B cell (primary cell): ENCODE results near the gene ADK. TPM values are rescaled to one million over a fixed set of nuclear protein-coding genes. Genes with fewer than 3 reads are reported as not detected.

Source experiments
- ATAC-seq: fragments of 200-7000 bp; cut with Tn5 transposase; one replicate; pipeline ENCODE4 v1.10.0; 2021; ENCODE audit warnings: low read depth, mild to moderate bottlenecking, moderate number of reproducible peaks, moderate library complexity
- CTCF ChIA-PET: fragments of 350-600 bp; sonication (Branson Sonifier 250); formaldehyde crosslinking; loops from one replicate; lab custom pipeline; 2021; ENCODE audit warnings: antibody characterized with exemption, inconsistent platforms; lab: Charles Lee
- POLR2A ChIA-PET: fragments of 350-600 bp; sonication (Branson Sonifier 250); formaldehyde crosslinking; loops from one replicate; lab custom pipeline; 2021; ENCODE audit warnings: antibody characterized with exemption; lab: Charles Lee
- DNase-seq: peaks from one replicate; pipeline ENCODE4 v3.0.0; 2013
- H2AFZ ChIP-seq: 2 replicates; pipeline ENCODE4 v1.6.1; 2012; ENCODE audit warnings: mild to moderate bottlenecking, low read depth, low read length; ENCODE audit not compliant: insufficient read depth, poor library complexity, severe bottlenecking
- H3K27ac ChIP-seq, 2 donors: 1 replicate in 1 of 2; 2 replicates in 1 of 2; pipeline ENCODE4 v1.5.1; 2012 to 2013; ENCODE audit warnings: low read length in 2 of 2, mild to moderate bottlenecking in 2 of 2, moderate library complexity in 1 of 2
- H3K27me3 ChIP-seq, 4 experiments: fragments of 200-600 bp in 1 of 4; sonication (generic) in 1 of 4; replicated peaks in 1 of 4; 1 replicate in 2 of 4; 2 replicates in 2 of 4; pipeline versions ENCODE4 v1.6.1 to v1.7.0; 2013 to 2016; ENCODE audit warnings: low read length in 3 of 4, mild to moderate bottlenecking in 2 of 4, mixed read lengths in 1 of 4, moderate library complexity in 1 of 4; ENCODE audit not compliant: insufficient read depth in 4 of 4, control insufficient read depth in 3 of 4; ENCODE audit errors: control extremely low read depth in 1 of 4
- H3K36me3 ChIP-seq, 2 experiments: replicated peaks in 1 of 2; 1 replicate in 1 of 2; 2 replicates in 1 of 2; pipeline versions ENCODE4 v1.6.1 to v1.7.1; 2013; ENCODE audit warnings: low read length in 1 of 2; ENCODE audit not compliant: insufficient read depth in 2 of 2, control insufficient read depth in 1 of 2; ENCODE audit errors: control extremely low read depth in 1 of 2, extremely low read depth in 1 of 2
- H3K4me1 ChIP-seq, 2 donors: fragments of 200-600 bp in 1 of 2; sonication (generic) in 1 of 2; 1 replicate in 1 of 2; 2 replicates in 1 of 2; pipeline versions ENCODE4 v1.5.1 to v1.6.1; 2013 to 2017; ENCODE audit warnings: low read length in 2 of 2; ENCODE audit not compliant: control insufficient read depth in 2 of 2, insufficient read depth in 2 of 2
- H3K4me2 ChIP-seq: replicated peaks from 2 replicates; pipeline ENCODE3; 2012; ENCODE audit warnings: mild to moderate bottlenecking, low read depth, low read length; ENCODE audit not compliant: poor library complexity, severe bottlenecking
- H3K4me3 ChIP-seq, 5 experiments: fragments of 200-600 bp in 1 of 5; sonication (generic) in 1 of 5; 1 replicate in 3 of 5; 2 replicates in 2 of 5; pipeline versions ENCODE4 v1.5.1 to v1.7.0; 2011 to 2016; ENCODE audit warnings: low read length in 4 of 5, mild to moderate bottlenecking in 4 of 5, low read depth in 2 of 5, control low read depth in 1 of 5, moderate library complexity in 1 of 5; ENCODE audit not compliant: insufficient read depth in 1 of 5; ENCODE audit errors: control extremely low read depth in 1 of 5, extremely low read depth in 1 of 5
- H3K79me2 ChIP-seq: fragments of 200-600 bp; sonication (generic); one replicate; pipeline ENCODE4 v1.6.0; 2016; ENCODE audit warnings: low read length; ENCODE audit not compliant: control insufficient read depth, insufficient read depth
- H3K9ac ChIP-seq: fragments of 200-600 bp; sonication (generic); 2 replicates; pipeline ENCODE4 v1.6.1; 2017; ENCODE audit warnings: mild to moderate bottlenecking, low read length, moderate library complexity
- H3K9me3 ChIP-seq, 3 donors: one replicate each; pipeline versions ENCODE4 v1.6.1 to v1.7.1; 2013; ENCODE audit warnings: low read length in 2 of 3; ENCODE audit not compliant: control insufficient read depth in 2 of 3, insufficient read depth in 1 of 3; ENCODE audit errors: control extremely low read depth in 1 of 3
- H4K20me1 ChIP-seq: 2 replicates; pipeline ENCODE4 v1.6.0; 2012; ENCODE audit warnings: mild to moderate bottlenecking, low read length; ENCODE audit not compliant: insufficient read depth, control insufficient read depth, poor library complexity, severe bottlenecking
- H3K27ac Mint-ChIP-seq: one replicate; pipeline ENCODE4 v1.8.0; 2021; ENCODE audit warnings: mixed read lengths
- H3K27me3 Mint-ChIP-seq: one replicate; pipeline ENCODE4 v1.8.0; 2021; ENCODE audit warnings: mixed read lengths
- H3K4me1 Mint-ChIP-seq: one replicate; pipeline ENCODE4 v1.8.0; 2021; ENCODE audit warnings: mixed read lengths
- H3K4me3 Mint-ChIP-seq: one replicate; pipeline ENCODE4 v1.8.0; 2021; ENCODE audit warnings: mixed read lengths
- H3K9me3 Mint-ChIP-seq: one replicate; pipeline ENCODE4 v1.8.0; 2022; ENCODE audit warnings: mixed read lengths; ENCODE audit not compliant: insufficient read depth
- EZH2 ChIP-seq: IDR thresholded peaks from 2 replicates; pipeline ENCODE4 v1.6.1; 2012; ENCODE audit warnings: borderline replicate concordance, low read depth, mild to moderate bottlenecking, moderate library complexity, low read length; ENCODE audit not compliant: insufficient read depth, poor library complexity, severe bottlenecking
- WGBS: methylation state at CpG from one replicate; pipeline ENCODE4 v1.1.5; 2013; ENCODE audit warnings: missing lambda C conversion rate; ENCODE audit not compliant: insufficient coverage; 5-methylcytosine and 5-hydroxymethylcytosine counted together
- intact Hi-C: fragments of 100-400 bp; cut with micrococcal nuclease; formaldehyde crosslinking; loops from one replicate; pipeline ENCODE4 v1.10.0; 2022
- polyA plus RNA-seq: library from polyadenylated mRNA; depleted of rRNA; stranded (reverse); fragments of >200 nt; gene quantifications from 2 replicates; pipeline ENCODE4 v1.2.3, GENCODE V29; 2012
- total RNA-seq, 2 donors: library from RNA; stranded (reverse); fragments of 120-200 nt in 1 of 2; gene quantifications; 1 replicate in 1 of 2; 2 replicates in 1 of 2; pipeline versions ENCODE4 v1.2.3 to v1.2.4, GENCODE V29; 2013 to 2022
- TF ChIP-seq, protein P1 (sequence below): fragments of 200-600 bp; IDR thresholded peaks from one replicate; pipeline ENCODE4 v1.8.0; 2022; ENCODE audit warnings: antibody characterized with exemption, mild to moderate bottlenecking

Gene ADK
- total and polyA plus RNA-seq, 2 donors (not counting 1 experiment from before 2014, with no cell fraction given) = 37.2 to 52.6 TPM

DNA sequence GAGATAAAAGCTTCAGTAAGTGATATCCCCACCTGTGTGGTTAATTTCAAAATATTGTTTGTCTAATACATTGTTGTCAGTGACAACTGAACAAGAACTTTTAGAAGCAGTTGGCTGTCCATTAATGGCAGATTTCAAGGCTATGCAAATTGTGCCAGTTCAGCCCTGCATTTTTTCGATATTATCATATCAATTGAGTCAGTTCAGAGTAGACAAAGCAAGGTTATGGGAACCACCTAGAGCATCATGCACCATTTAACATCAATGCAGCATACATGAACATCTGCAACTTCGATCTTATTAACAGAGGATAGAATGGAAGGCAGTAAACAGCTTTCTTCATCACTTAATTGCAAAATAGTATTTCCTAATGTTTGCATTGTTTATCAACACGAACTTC lies 494.7 kb downstream of the ADK start:
- CTCF ChIA-PET = no interaction called here
- intact Hi-C loops = no loop called here
- peaks cover 3 to 16% of the 10 kb centered on the region in 2 experiments for H3K36me3 ChIP-seq
- H3K27me3 ChIP-seq = no peaks in the 10 kb centered on the region
- Mint-ChIP-seq H3K27ac (no peak overlapping the region), H3K4me3 (no peak overlapping the region), H3K9me3 (no peaks in the 10 kb centered on the region), H3K27me3 (no peaks in the 10 kb centered on the region), H3K4me1 (peaks cover 2% of the 10 kb centered on the region)
- no peak overlapping the region for H3K27ac ChIP-seq
- no peaks in the 10 kb centered on the region for H4K20me1 ChIP-seq
- no peak overlapping the region for H3K9ac ChIP-seq
- no peak for TF ChIP-seq EZH2
- TF ChIP-seq, protein P1, sequence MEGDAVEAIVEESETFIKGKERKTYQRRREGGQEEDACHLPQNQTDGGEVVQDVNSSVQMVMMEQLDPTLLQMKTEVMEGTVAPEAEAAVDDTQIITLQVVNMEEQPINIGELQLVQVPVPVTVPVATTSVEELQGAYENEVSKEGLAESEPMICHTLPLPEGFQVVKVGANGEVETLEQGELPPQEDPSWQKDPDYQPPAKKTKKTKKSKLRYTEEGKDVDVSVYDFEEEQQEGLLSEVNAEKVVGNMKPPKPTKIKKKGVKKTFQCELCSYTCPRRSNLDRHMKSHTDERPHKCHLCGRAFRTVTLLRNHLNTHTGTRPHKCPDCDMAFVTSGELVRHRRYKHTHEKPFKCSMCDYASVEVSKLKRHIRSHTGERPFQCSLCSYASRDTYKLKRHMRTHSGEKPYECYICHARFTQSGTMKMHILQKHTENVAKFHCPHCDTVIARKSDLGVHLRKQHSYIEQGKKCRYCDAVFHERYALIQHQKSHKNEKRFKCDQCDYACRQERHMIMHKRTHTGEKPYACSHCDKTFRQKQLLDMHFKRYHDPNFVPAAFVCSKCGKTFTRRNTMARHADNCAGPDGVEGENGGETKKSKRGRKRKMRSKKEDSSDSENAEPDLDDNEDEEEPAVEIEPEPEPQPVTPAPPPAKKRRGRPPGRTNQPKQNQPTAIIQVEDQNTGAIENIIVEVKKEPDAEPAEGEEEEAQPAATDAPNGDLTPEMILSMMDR = no peak
- no peaks in the 10 kb centered on the region for H3K4me1 ChIP-seq
- no peak overlapping the region for H2AFZ ChIP-seq
- no peaks in the 10 kb centered on the region for H3K79me2 ChIP-seq
- POLR2A ChIA-PET = no interaction called here
- no peak overlapping the region for H3K4me3 ChIP-seq
- no peak overlapping the region for H3K4me2 ChIP-seq
- no CpG with 5 or more reads among the region's 3 CpGs for WGBS
- DNase-seq = no peak
- no peak for ATAC-seq
- peaks cover 0 to 4% (median 0%) of the 10 kb centered on the region in 3 donors for H3K9me3 ChIP-seq

DNA sequence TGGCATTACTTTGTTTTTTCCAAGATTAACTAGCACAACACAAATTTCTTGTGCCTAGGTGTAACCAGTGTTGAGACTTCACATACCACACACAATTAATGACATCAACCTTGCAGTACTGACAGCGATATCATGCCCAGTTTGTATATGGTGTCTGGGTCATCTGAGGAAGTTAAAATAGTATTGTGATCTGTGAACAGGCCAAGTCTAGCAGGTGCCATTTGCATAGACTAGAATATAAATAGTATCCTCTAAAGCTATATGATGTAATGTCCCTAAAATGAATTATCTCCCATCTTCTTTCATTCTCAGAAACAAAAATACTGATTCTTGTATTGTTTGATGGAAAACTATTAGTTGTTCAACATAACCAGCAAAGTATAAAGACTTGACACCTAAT lies 499.6 kb downstream of the ADK start:
- Histone ChIP-seq H3K36me3 (peaks cover 3 to 22% of the 10 kb centered on the region in 2 experiments), H3K4me2 (no peak overlapping the region), H2AFZ (no peak overlapping the region), H3K4me1 (no peaks in the 10 kb centered on the region), H3K27ac (no peak overlapping the region), H3K27me3 (no peaks in the 10 kb centered on the region), H4K20me1 (peaks cover 8% of the 10 kb centered on the region), H3K9ac (no peak overlapping the region), H3K4me3 (no peak overlapping the region), H3K9me3 (no peaks in the 10 kb centered on the region), H3K79me2 (no peaks in the 10 kb centered on the region)
- Mint-ChIP-seq H3K9me3 (no peaks in the 10 kb centered on the region), H3K27ac (no peak overlapping the region), H3K4me3 (no peak overlapping the region), H3K4me1 (no peaks in the 10 kb centered on the region), H3K27me3 (no peaks in the 10 kb centered on the region)
- ATAC-seq (no peak), DNase-seq (no peak)
- no peak for TF ChIP-seq EZH2
- TF ChIP-seq, protein P1 = no peak
- WGBS = no CpG with 5 or more reads among the region's 1 CpG
- ChIA-PET CTCF (no interaction called here), POLR2A (no interaction called here)
- intact Hi-C loops = no loop called here
